ENCODE results near the gene MIGA1. TPM values are rescaled to one million over a fixed set of nuclear protein-coding genes. Genes with fewer than 3 reads are reported as not detected.

The MIGA1 gene
- total and polyA plus RNA-seq, 12 donors, result 2.4 to 24.2 (median 16.8) TPM

DNA sequence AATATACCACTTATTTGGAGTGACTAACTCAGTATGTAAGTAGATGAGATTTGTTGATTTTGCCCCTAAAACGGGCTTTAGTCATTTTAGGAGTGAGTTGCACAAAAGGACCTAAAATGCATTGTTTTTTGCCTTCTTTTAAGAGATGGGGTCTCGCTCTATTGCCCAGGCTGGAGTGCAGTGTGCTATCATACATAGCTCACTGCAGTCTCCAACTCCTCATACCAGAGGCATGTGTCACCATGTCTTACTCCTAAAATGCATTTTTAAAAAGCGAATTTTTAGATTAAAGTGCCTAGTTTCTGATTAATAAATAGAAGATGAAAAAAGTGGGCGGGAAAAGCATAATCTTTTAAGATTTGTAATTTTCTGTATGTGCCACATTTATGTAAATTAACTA, 97.4 kb downstream of the MIGA1 start:
- Histone ChIP-seq H3K27ac (no peak overlapping the region), H3K27me3 (no peaks in the 10 kb centered on the region), H3K4me3 (no peak overlapping the region), H3K9me3 (replicated peaks in 1 of 3) (no peaks in the 10 kb centered on the region), H3K36me3 (replicated peaks in 1 of 2) (no peaks in the 10 kb centered on the region), H3K4me1 (replicated peaks in 1 of 2) (no peaks in the 10 kb centered on the region)
- no peak for TF ChIP-seq POLR2A (IDR thresholded peaks at IDR 0.05)
- TF ChIP-seq, protein P1, sequence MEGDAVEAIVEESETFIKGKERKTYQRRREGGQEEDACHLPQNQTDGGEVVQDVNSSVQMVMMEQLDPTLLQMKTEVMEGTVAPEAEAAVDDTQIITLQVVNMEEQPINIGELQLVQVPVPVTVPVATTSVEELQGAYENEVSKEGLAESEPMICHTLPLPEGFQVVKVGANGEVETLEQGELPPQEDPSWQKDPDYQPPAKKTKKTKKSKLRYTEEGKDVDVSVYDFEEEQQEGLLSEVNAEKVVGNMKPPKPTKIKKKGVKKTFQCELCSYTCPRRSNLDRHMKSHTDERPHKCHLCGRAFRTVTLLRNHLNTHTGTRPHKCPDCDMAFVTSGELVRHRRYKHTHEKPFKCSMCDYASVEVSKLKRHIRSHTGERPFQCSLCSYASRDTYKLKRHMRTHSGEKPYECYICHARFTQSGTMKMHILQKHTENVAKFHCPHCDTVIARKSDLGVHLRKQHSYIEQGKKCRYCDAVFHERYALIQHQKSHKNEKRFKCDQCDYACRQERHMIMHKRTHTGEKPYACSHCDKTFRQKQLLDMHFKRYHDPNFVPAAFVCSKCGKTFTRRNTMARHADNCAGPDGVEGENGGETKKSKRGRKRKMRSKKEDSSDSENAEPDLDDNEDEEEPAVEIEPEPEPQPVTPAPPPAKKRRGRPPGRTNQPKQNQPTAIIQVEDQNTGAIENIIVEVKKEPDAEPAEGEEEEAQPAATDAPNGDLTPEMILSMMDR (IDR thresholded peaks at IDR 0.05), result no peak
- 85 to 92% (median 90%) methylated on average over 4 of the region's 4 CpGs for WGBS, 4 donors
- intact Hi-C loops (cut with DNase I), result no loop called here
- DNase-seq, result no peak

GRCh38 chr1:77881061-77881460, 101.6 kb downstream of the MIGA1 start:
- Histone ChIP-seq H3K36me3 (replicated peaks in 1 of 2) (no peaks in the 10 kb centered on the region), H3K27me3 (no peaks in the 10 kb centered on the region), H3K27ac (no peak overlapping the region), H3K4me3 (no peak overlapping the region), H3K4me1 (replicated peaks in 1 of 2) (no peaks in the 10 kb centered on the region), H3K9me3 (replicated peaks in 1 of 3) (no peaks in the 10 kb centered on the region)
- intact Hi-C loops (cut with DNase I), result loop anchor here in 1 of 2 donors (10.0 kb wide), 1 partner anchor 56 kb away; no protein-coding TSS in a partner anchor
- WGBS, 4 donors, result 93 to 100% (median 99%) methylated on average over 1 of the region's 1 CpG
- no peak for DNase-seq
- TF ChIP-seq, protein P1 (IDR thresholded peaks at IDR 0.05), result no peak
- TF ChIP-seq POLR2A (IDR thresholded peaks at IDR 0.05), result no peak

- no peak for TF ChIP-seq POLR2A (IDR thresholded peaks at IDR 0.05)
- TF ChIP-seq, protein P1 (IDR thresholded peaks at IDR 0.05), result no peak
- no peaks in the 10 kb centered on the region for H3K36me3 ChIP-seq (replicated peaks in 1 of 2)
- peaks cover 0 to 2% of the 10 kb centered on the region in 2 donors for H3K4me1 ChIP-seq (replicated peaks in 1 of 2)
- DNase-seq, result no peak
- H3K9me3 ChIP-seq (replicated peaks in 1 of 3), result no peaks in the 10 kb centered on the region
- H3K27me3 ChIP-seq, result no peaks in the 10 kb centered on the region
- 57 to 67% (median 62%) methylated on average over 2 of the region's 2 CpGs for WGBS, 4 donors
- no peak overlapping the region for H3K4me3 ChIP-seq
- intact Hi-C loops (cut with DNase I), result loop anchor here in 1 of 2 donors (10.0 kb wide), 1 partner anchor 58 kb away; no protein-coding TSS in a partner anchor
- H3K27ac ChIP-seq, result no peak overlapping the region
Measured at GRCh38 chr1:77882411-77882810, 103.0 kb downstream of the MIGA1 start.

- peak; percentile 74 to 90 (median 84) for DNase-seq
- WGBS, 4 donors, result 2 to 5% (median 3%) methylated on average over 12 to 36 of the region's 36 CpGs
- Histone ChIP-seq H3K36me3 (replicated peaks in 1 of 2) (no peaks in the 10 kb centered on the region), H3K9me3 (replicated peaks in 1 of 3) (no peaks in the 10 kb centered on the region), H3K4me3 (peak within 1 kb of the TSS; percentile 7 to 88 (median 52)), H3K27ac (peak within 1 kb of the TSS; percentile 80 to 97 (median 95)), H3K27me3 (no peaks in the 10 kb centered on the region), H3K4me1 (replicated peaks in 1 of 2) (peaks cover 0 to 21% of the 10 kb centered on the region in 2 donors)
- intact Hi-C loops (cut with DNase I), result loop anchor here in 1 of 2 donors (10.0 kb wide), 1 partner anchor 63 kb away; no protein-coding TSS in a partner anchor
- peak; percentile 57 to 86 for TF ChIP-seq POLR2A (IDR thresholded peaks at IDR 0.05)
- TF ChIP-seq, protein P1 (IDR thresholded peaks at IDR 0.05), result peak in 1 of 6 experiments; percentile 6
Measured at GRCh38 chr1:77888081-77888780, 108.8 kb downstream of the MIGA1 start, which contains the start of gene NEXN. NEXN (plus strand) TSS chr1:77888624; CDS start chr1:77916107, 27,483 bp downstream.
